Naive thymus-derived CD8-positive, alpha-beta T cell (primary cell): ENCODE data around the gene UBE2O. TPM values are rescaled to one million over a fixed set of nuclear protein-coding genes. Genes with fewer than 3 reads are reported as not detected.
"Not testable (repeated sequence)": the region's sequence is repeated elsewhere in the genome, so short reads cannot be mapped to it uniquely, and the experiment has no call there.

Experiments used
- ATAC-seq, 2 donors: fragments of 150-1000 bp; cut with Tn5 transposase in 1 of 2; sonication (Bioruptor Pico), chemical (Tn5 transposase) in 1 of 2; 1 replicate in 1 of 2; 2 replicates in 1 of 2; pipeline ENCODE4 v1.10.0; 2021; ENCODE audit warnings: mild to moderate bottlenecking in 2 of 2, moderate library complexity in 2 of 2
- POLR2A ChIA-PET: fragments of 350-600 bp; sonication (Branson Sonifier 250); formaldehyde crosslinking; loops from one replicate; lab custom pipeline; 2021; ENCODE audit warnings: antibody characterized with exemption; lab: Charles Lee
- DNase-seq, 10 donors: peaks; one replicate each; pipeline versions ENCODE4 v3.0.0 to v3.0.0-alpha.2; 2020 to 2022
- H3K27ac Mint-ChIP-seq, 10 donors: one replicate each; pipeline ENCODE4 v1.8.0; 2020 to 2022; ENCODE audit warnings: mild to moderate bottlenecking in 10 of 10, mixed read lengths in 10 of 10, moderate library complexity in 4 of 10, inconsistent platforms in 1 of 10
- H3K27me3 Mint-ChIP-seq, 5 donors: one replicate each; pipeline ENCODE4 v1.8.0; 2021 to 2022; ENCODE audit warnings: mixed read lengths in 5 of 5
- H3K36me3 Mint-ChIP-seq, 3 donors: one replicate each; pipeline ENCODE4 v1.8.0; 2020 to 2022; ENCODE audit warnings: mixed read lengths in 3 of 3, mild to moderate bottlenecking in 2 of 3, inconsistent platforms in 1 of 3
- H3K4me1 Mint-ChIP-seq, 4 donors: one replicate each; pipeline ENCODE4 v1.8.0; 2021 to 2022; ENCODE audit warnings: mixed read lengths in 4 of 4
- H3K4me3 Mint-ChIP-seq, 10 donors: one replicate each; pipeline ENCODE4 v1.8.0; 2020 to 2022; ENCODE audit warnings: mild to moderate bottlenecking in 10 of 10, mixed read lengths in 10 of 10, moderate library complexity in 6 of 10, inconsistent platforms in 1 of 10
- H3K9me3 Mint-ChIP-seq, 9 donors: one replicate each; pipeline ENCODE4 v1.8.0; 2020 to 2022; ENCODE audit warnings: mixed read lengths in 9 of 9, mild to moderate bottlenecking in 3 of 9, inconsistent platforms in 1 of 9, moderate library complexity in 1 of 9
- polyA plus RNA-seq, 3 donors: library from polyadenylated mRNA; unstranded; fragments of 300-500 nt; fragmentation: Illumina TruSeq; gene quantifications; one replicate each; pipeline ENCODE4 v1.2.3, GENCODE V29; 2021
- total RNA-seq, 8 experiments: library from RNA in 2 of 8; stranded (reverse) in 2 of 8; gene quantifications; one replicate each; pipeline ENCODE4 v1.2.3 and lab custom pipeline; 2021 to 2026

The UBE2O gene
- total and polyA plus RNA-seq, 5 experiments from 2014 or later = 8.8 to 50.4 (median 14.4) TPM

DNA sequence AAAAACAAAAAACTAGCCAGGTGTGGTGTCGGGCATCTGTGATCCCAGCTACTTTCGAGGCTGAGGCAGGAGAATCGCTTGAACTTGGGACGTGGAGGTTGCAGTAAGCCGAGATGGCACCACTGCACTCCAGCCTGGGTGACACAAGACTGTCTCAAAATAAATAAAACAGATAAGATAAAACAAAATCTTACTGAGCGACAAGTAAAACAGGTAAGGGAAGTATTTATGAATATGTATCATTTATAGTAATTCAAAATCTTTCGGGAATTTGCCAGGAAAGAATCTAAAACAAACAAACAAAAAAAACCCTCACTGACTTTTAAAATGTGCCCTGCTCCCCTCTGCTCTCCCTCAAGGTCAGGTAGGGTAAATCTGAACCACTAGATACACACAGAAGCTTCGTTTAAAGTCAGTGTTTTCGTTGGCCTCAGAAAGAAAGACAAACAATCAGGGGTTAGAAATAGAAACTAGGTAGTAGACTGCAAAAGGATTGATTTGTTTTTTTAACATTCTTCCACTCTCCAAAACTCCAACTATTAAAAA lies 101.4 kb downstream of the UBE2O start:
- ATAC-seq (no peak), DNase-seq (no peak)
- H3K9me3 Mint-ChIP-seq = no peaks in the 10 kb centered on the region
- H3K27ac Mint-ChIP-seq = peak overlapping the region in 5 of 10 donors; percentile 21 to 48 (median 27)
- peaks cover 0 to 12% (median 9%) of the 10 kb centered on the region in 3 donors for H3K36me3 Mint-ChIP-seq
- peaks cover 8 to 29% (median 23%) of the 10 kb centered on the region in 4 donors for H3K4me1 Mint-ChIP-seq
- H3K4me3 Mint-ChIP-seq = peak overlapping the region in 9 of 10 donors; percentile 19 to 95 (median 78)
- H3K27me3 Mint-ChIP-seq = no peaks in the 10 kb centered on the region
- POLR2A ChIA-PET = interaction anchor here (0.6 to 3.0 kb wide), 2 partner anchors 34 to 320 kb away, joined by 3 to 39 read pairs; partner anchors contain the start of gene SPHK1

GRCh38 chr17:76350463-76350862 lies 102.5 kb downstream of the UBE2O start:
- H3K9me3 Mint-ChIP-seq = no peaks in the 10 kb centered on the region
- POLR2A ChIA-PET = no interaction called here
- peak overlapping the region in 2 of 10 donors; percentile 15 to 22 for H3K4me3 Mint-ChIP-seq
- DNase-seq = no peak
- peaks cover 8 to 29% (median 23%) of the 10 kb centered on the region in 4 donors for H3K4me1 Mint-ChIP-seq
- H3K27me3 Mint-ChIP-seq = no peaks in the 10 kb centered on the region
- no peak for ATAC-seq
- peaks cover 0 to 24% (median 16%) of the 10 kb centered on the region in 3 donors for H3K36me3 Mint-ChIP-seq
- no peak overlapping the region for H3K27ac Mint-ChIP-seq

- not testable (repeated sequence) for H3K4me3 Mint-ChIP-seq, ATAC-seq, DNase-seq, H3K27me3 Mint-ChIP-seq, H3K27ac Mint-ChIP-seq, H3K4me1 Mint-ChIP-seq, H3K9me3 Mint-ChIP-seq
- peaks cover 0 to 55% (median 29%) of the 10 kb centered on the region in 3 donors for H3K36me3 Mint-ChIP-seq
- POLR2A ChIA-PET = interaction anchor here (0.7 kb wide), 1 partner anchor 15 kb away, joined by 4 read pairs; no protein-coding TSS in a partner anchor
Observed at GRCh38 chr17:76346936-76347335, 106.0 kb downstream of the UBE2O start.

- Mint-ChIP-seq H3K27me3 (no peaks in the 10 kb centered on the region), H3K4me1 (peaks cover 0 to 2% (median under 1%) of the 10 kb centered on the region in 4 donors), H3K4me3 (no peak overlapping the region), H3K9me3 (no peaks in the 10 kb centered on the region), H3K36me3 (peaks cover 0 to 69% (median 32%) of the 10 kb centered on the region in 3 donors), H3K27ac (no peak overlapping the region)
- POLR2A ChIA-PET = interaction anchor here (0.6 kb wide), 1 partner anchor 30 kb away, joined by 8 read pairs; no protein-coding TSS in a partner anchor
- DNase-seq (no peak), ATAC-seq (no peak)
Observed at GRCh38 chr17:76345377-76345974, 107.5 kb downstream of the UBE2O start.

GRCh38 chr17:76343106-76343505 lies 109.8 kb downstream of the UBE2O start:
- Mint-ChIP-seq H3K4me3 (no peak overlapping the region), H3K27ac (no peak overlapping the region), H3K36me3 (peaks cover 0 to 76% (median 40%) of the 10 kb centered on the region in 3 donors), H3K4me1 (peaks cover 0 to 3% (median 0%) of the 10 kb centered on the region in 4 donors), H3K9me3 (no peaks in the 10 kb centered on the region), H3K27me3 (no peaks in the 10 kb centered on the region)
- POLR2A ChIA-PET = no interaction called here
- ATAC-seq (no peak), DNase-seq (no peak)

GRCh38 chr17:76341301-76341700 lies 111.7 kb downstream of the UBE2O start:
- H3K4me1 Mint-ChIP-seq = peaks cover 0 to 8% (median 1%) of the 10 kb centered on the region in 4 donors
- no peaks in the 10 kb centered on the region for H3K27me3 Mint-ChIP-seq
- POLR2A ChIA-PET = no interaction called here
- DNase-seq (no peak), ATAC-seq (no peak)
- H3K27ac Mint-ChIP-seq = no peak overlapping the region
- peaks cover 0 to 63% (median 29%) of the 10 kb centered on the region in 3 donors for H3K36me3 Mint-ChIP-seq
- H3K9me3 Mint-ChIP-seq = no peaks in the 10 kb centered on the region
- H3K4me3 Mint-ChIP-seq = no peak overlapping the region

Other genes starting within 250 kb of the UBE2O start
- 10 to 100 TPM; 46.1 to 46.4 TPM for gene RNF157, start 212.7 kb downstream of the UBE2O start, total RNA-seq
- gene RNF157, start 212.7 kb downstream of the UBE2O start, polyA plus RNA-seq = 10 to 100 TPM in 2 of 3 donors, 1 to 10 TPM in 1; 4.9 to 29.4 (median 10.5) TPM
- 100 to 1,000 TPM; 111 to 122 TPM for gene UBALD2, start 187.8 kb downstream of the UBE2O start, total RNA-seq
- 1 to 10 TPM; 6.6 to 9.7 (median 8.2) TPM for gene UBALD2, start 187.8 kb downstream of the UBE2O start, polyA plus RNA-seq
- 1 to 10 TPM; 6.5 to 8.3 TPM for gene QRICH2, start 144.9 kb downstream of the UBE2O start, total RNA-seq
- under 1 TPM; 0.13 to 0.59 (median 0.23) TPM for gene QRICH2, start 144.9 kb downstream of the UBE2O start, polyA plus RNA-seq
- gene PRPSAP1, start 99.2 kb downstream of the UBE2O start, total RNA-seq = 10 to 100 TPM; 42.5 to 44.7 TPM
- 10 to 100 TPM; 37.9 to 62.9 (median 54.7) TPM for gene PRPSAP1, start 99.2 kb downstream of the UBE2O start, polyA plus RNA-seq
- gene SPHK1, start 68.5 kb downstream of the UBE2O start, total RNA-seq = under 1 TPM; 0.85 to 0.91 TPM
- gene SPHK1, start 68.5 kb downstream of the UBE2O start, polyA plus RNA-seq = under 1 TPM in 2 of 3 donors, not detected in 1; 0.31 to 0.37 TPM
- gene AANAT, start 14.5 kb upstream of the UBE2O start, total RNA-seq = not detected
- gene AANAT, start 14.5 kb upstream of the UBE2O start, polyA plus RNA-seq = not detected
- 10 to 100 TPM; 59.4 to 62.4 TPM for gene RHBDF2, start 48.3 kb upstream of the UBE2O start, total RNA-seq
- gene RHBDF2, start 48.3 kb upstream of the UBE2O start, polyA plus RNA-seq = 10 to 100 TPM in 1 of 3 donors, 1 to 10 TPM in 2; 4.8 to 10.2 (median 6.2) TPM
- 1 to 10 TPM in 1 of 2 experiments, under 1 TPM in 1; 0.52 to 2.1 TPM for gene CYGB, start 84.6 kb upstream of the UBE2O start, total RNA-seq
- 1 to 10 TPM in 1 of 3 donors, under 1 TPM in 2; 0.40 to 1.0 (median 0.53) TPM for gene CYGB, start 84.6 kb upstream of the UBE2O start, polyA plus RNA-seq
- 1 to 10 TPM; 4.0 to 5.3 TPM for gene PRCD, start 86.9 kb upstream of the UBE2O start, total RNA-seq
- gene PRCD, start 86.9 kb upstream of the UBE2O start, polyA plus RNA-seq = 10 to 100 TPM in 1 of 3 donors, 1 to 10 TPM in 2; 5.0 to 11.4 (median 7.1) TPM
- under 1 TPM in 1 of 2 experiments, not detected in 1; 0.44 TPM for gene ST6GALNAC2, start 132.7 kb upstream of the UBE2O start, total RNA-seq
- 1 to 10 TPM in 1 of 3 donors, not detected in 2; 1.1 TPM for gene ST6GALNAC2, start 132.7 kb upstream of the UBE2O start, polyA plus RNA-seq
- gene ST6GALNAC1, start 190.6 kb upstream of the UBE2O start, total RNA-seq = not detected
- under 1 TPM in 2 of 3 donors, not detected in 1; 0.07 to 0.52 TPM for gene ST6GALNAC1, start 190.6 kb upstream of the UBE2O start, polyA plus RNA-seq